Rectal smooth muscle tissue (tissue), 1 donor: ENCODE results near the gene GNA14.

Experiments
- H3K27ac ChIP-seq: one replicate; pipeline ENCODE4 v1.7.0; 2013; ENCODE audit warnings: low read depth, low read length, inconsistent platforms
- H3K27me3 ChIP-seq: one replicate; pipeline ENCODE4 v1.7.0; 2013; ENCODE audit warnings: low read length; ENCODE audit not compliant: control insufficient read depth, insufficient read depth
- H3K36me3 ChIP-seq: one replicate; pipeline ENCODE4 v1.7.0; 2013; ENCODE audit warnings: low read length; ENCODE audit not compliant: control insufficient read depth, insufficient read depth
- H3K4me1 ChIP-seq: one replicate; pipeline ENCODE4 v1.7.0; 2013; ENCODE audit warnings: low read length; ENCODE audit not compliant: control insufficient read depth, insufficient read depth
- H3K4me3 ChIP-seq: one replicate; pipeline ENCODE4 v1.7.0; 2013; ENCODE audit warnings: low read length
- H3K9ac ChIP-seq: one replicate; pipeline ENCODE4 v1.7.0; 2013; ENCODE audit warnings: low read length

The GNA14 gene

DNA sequence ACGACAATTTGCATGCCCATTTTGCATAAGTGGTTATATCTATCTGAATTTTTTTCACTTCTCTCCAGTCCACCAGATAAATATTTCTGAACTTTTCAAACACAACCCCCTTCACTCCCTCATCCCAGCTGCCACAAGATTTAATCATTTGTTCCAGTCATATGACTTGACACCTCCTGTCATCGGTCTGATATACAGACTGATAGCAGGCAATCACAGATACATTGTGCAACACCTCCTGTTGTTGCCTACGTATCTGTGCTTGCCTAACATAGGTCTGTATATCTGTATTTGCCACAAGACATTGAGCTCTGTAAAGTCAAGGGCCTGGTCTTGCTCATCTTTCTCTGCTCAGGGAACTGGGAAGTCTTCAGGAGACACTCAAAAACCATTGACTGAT is 65.6 kb downstream of the GNA14 start:
- no peaks in the 10 kb centered on the region for H3K36me3 ChIP-seq
- H3K4me3 ChIP-seq = no peak overlapping the region
- no peaks in the 10 kb centered on the region for H3K27me3 ChIP-seq
- H3K4me1 ChIP-seq = no peaks in the 10 kb centered on the region
- H3K9ac ChIP-seq = no peak overlapping the region
- no peak overlapping the region for H3K27ac ChIP-seq

DNA sequence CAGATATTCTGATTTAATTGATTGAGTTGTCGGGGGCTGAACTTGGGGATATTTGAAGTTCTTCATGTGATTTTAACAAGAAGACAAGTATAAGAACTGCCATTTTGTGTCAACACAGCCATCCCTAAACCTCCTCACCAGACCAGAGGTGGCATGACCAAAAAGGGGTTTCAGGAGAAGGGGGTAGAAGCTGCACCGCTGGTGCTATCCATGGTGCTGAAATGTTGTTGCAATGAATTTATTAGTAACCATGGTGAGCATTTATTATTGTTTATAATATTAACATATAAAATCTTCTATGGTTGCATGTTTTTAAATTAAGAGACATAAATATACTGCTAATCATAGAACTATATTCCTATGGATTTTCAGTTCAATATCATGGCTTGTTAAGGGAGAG is 72.3 kb downstream of the GNA14 start:
- Histone ChIP-seq H3K4me1 (no peaks in the 10 kb centered on the region), H3K4me3 (no peak overlapping the region), H3K9ac (no peak overlapping the region), H3K27ac (no peak overlapping the region), H3K27me3 (no peaks in the 10 kb centered on the region), H3K36me3 (no peaks in the 10 kb centered on the region)

DNA sequence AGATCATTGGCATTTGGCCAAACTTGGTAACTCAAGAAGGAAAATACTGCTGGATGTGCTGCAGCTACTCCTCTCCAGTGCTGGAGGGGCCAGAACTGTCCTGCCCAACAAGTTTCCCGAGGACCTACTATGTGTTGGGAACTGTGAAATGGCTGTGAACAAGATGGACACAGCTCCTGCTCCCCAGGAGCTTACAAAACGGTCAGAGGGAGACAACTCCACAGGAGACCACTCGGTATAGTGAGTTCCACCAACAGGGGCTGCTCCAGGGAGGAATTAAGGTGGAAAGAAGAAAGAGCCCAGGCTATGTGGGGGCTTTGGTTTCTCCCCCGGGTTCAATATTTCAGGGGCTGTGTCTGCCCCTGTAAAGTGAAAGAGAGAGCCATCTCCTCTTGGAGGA is 78.8 kb downstream of the GNA14 start:
- Histone ChIP-seq H3K27me3 (no peaks in the 10 kb centered on the region), H3K4me3 (no peak overlapping the region), H3K27ac (no peak overlapping the region), H3K36me3 (no peaks in the 10 kb centered on the region), H3K9ac (no peak overlapping the region), H3K4me1 (no peaks in the 10 kb centered on the region)

DNA sequence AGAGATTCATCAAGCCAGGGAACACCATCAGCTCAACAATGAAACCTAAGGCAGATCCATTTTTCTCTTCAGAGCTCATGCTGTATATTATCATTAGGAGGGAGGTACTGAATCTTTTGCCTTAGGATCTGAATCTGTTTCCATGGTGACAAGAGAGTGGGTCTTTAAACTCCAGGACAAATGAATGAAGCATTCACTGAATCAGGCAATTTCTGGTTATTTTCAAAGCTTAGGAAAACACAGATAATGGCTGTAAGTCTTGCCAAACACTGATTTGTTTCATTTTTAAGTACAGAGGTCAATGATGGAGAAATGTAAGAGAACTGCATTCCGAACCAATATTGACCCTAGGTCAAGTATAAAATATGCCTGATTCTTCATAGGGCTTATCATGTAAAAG is 84.9 kb downstream of the GNA14 start:
- H3K4me3 ChIP-seq = no peak overlapping the region
- H3K27ac ChIP-seq = no peak overlapping the region
- no peak overlapping the region for H3K9ac ChIP-seq
- H3K36me3 ChIP-seq = no peaks in the 10 kb centered on the region
- no peaks in the 10 kb centered on the region for H3K4me1 ChIP-seq
- H3K27me3 ChIP-seq = no peaks in the 10 kb centered on the region

DNA sequence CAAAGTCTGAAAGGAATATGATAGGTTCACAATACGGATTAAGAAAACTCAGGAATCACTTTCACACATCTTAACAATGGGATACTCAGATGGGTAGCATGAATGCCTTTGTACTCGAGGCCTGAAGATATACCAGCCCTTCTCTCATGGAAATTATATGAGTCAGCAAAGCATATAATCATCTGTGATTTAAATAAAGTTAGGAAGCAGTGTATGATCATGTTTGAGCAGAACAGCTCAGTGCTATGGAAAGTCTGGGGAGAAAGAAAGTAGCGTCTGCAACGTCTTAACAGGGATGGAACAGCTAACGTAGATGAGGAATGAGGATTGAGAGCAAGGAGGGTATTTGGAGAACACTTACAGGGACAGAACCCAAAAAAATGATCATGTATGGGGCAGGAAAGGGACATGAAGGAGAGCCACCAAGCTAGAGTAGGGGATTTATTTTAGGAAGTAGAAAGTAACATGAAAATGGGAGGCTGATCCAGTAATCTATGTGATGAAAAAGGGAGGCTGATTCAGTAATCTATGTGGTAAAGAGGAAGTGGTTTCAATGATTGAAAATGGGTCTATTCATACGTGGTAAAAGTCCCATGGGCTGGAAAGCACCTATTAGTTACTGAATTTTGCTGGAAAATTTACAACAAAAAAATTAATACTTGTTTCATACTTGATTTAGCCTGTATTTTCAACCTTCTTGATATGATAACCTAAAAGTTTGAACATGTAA is 85.9 kb downstream of the GNA14 start:
- Histone ChIP-seq H3K9ac (no peak overlapping the region), H3K27ac (no peak overlapping the region), H3K4me1 (no peaks in the 10 kb centered on the region), H3K4me3 (no peak overlapping the region), H3K36me3 (no peaks in the 10 kb centered on the region), H3K27me3 (no peaks in the 10 kb centered on the region)

DNA sequence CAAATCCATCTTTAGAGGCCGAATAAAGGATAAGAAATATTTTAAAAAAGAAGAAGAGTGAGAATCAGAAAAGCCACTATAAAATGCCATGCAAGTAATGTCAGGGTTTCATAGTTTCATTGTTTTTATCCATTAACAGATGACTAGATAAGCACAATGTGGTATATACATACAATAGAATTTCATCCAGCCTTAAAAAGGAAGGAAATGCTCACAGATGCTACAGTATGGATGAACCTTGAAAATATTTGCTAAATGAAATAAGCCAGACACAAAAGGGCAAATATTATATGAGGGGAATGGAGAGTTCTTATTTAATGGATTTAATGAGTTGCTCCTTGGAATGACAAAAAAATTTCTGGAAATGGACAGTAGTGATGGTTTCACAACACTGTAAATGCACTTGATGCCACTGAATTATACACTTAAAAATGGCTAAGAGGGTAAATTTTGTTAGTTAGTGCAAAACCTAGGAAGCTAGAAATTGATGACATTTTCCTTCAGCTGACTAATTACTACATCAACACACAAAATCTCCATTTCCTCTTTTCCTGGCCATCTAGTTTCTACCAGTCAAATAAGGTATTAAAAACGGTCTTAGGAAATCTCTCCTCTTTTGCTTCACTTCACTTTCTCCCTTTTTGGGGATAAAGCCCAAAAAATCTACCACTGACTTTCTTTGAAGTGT is 86.6 kb downstream of the GNA14 start:
- H3K27me3 ChIP-seq = no peaks in the 10 kb centered on the region
- no peak overlapping the region for H3K9ac ChIP-seq
- no peak overlapping the region for H3K27ac ChIP-seq
- no peak overlapping the region for H3K4me3 ChIP-seq
- no peaks in the 10 kb centered on the region for H3K36me3 ChIP-seq
- H3K4me1 ChIP-seq = no peaks in the 10 kb centered on the region

DNA sequence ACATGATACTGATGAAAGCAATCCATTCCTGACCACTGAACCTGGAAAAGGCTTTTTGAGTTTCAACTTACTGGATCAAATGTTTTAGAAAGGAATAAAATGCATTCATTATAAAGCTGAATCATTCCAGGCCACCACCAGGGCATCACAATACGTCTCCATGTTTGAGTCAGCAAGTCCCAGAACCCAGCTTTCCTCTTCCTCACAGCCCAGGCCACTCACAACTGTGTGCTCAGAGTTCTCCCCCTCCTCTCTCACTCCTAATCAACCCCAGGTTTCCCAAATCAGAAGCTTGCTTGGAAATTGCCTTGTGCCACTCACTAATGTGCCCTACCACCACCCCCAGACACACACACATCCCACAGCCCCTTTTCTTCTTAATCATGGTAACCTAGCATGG is 91.7 kb downstream of the GNA14 start:
- no peaks in the 10 kb centered on the region for H3K27me3 ChIP-seq
- no peaks in the 10 kb centered on the region for H3K4me1 ChIP-seq
- H3K4me3 ChIP-seq = no peak overlapping the region
- H3K9ac ChIP-seq = no peak overlapping the region
- H3K36me3 ChIP-seq = no peaks in the 10 kb centered on the region
- H3K27ac ChIP-seq = no peak overlapping the region

DNA sequence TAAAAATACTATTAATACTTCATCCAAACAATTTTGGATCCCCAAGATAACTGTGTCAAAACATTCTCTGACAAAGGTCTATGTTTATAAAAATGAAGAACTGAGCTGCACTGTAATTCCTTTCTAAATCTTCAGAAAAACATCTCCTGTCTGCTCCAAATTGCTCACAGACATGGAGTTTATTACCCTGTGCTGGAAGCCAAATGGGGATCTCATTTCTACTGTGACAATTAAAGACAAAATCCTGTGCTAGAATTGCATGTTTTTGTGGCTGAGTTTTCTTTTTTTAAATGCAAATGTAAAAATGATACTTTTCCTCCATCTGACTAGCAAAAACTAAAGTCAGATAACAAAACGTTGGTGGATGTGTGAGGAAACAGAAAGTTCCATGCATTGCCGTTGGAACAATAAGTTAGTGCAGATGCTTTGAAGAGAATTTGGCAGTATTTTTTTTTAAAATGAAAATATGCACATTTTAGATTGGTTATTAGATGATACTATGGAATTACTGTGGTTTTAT is 93.5 kb downstream of the GNA14 start:
- no peaks in the 10 kb centered on the region for H3K36me3 ChIP-seq
- no peak overlapping the region for H3K27ac ChIP-seq
- H3K27me3 ChIP-seq = no peaks in the 10 kb centered on the region
- no peak overlapping the region for H3K9ac ChIP-seq
- no peak overlapping the region for H3K4me3 ChIP-seq
- no peaks in the 10 kb centered on the region for H3K4me1 ChIP-seq

DNA sequence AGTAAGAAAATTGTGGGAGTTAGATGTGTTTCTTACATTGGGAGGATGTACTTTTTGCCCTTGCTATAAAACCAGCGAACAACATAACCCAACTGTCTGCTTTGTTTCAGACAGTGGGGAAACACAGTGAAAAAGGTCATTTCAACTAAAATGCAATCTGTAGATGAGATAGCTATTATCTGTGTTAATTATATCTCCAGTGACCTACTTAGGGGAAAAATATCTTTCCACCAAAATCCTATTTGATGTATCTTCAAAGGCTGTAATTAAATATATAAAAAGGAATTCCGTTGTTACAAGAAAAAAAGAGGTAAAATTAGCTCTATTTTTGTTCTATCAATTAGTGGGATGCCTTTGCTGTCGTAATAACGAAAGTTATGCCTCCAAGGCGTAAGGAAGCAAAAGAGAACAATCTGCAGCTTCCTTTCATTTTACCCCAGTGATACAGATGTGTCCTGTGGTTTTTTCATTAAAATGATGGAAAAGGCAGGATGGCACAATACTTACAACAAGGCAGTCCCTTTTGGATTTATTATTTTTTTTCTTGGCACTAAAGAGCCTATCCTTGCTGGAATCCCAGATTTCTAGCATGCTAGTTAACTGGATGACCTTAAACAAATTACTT is 100.9 kb downstream of the GNA14 start:
- H3K9ac ChIP-seq = no peak overlapping the region
- H3K36me3 ChIP-seq = no peaks in the 10 kb centered on the region
- no peak overlapping the region for H3K27ac ChIP-seq
- H3K27me3 ChIP-seq = no peaks in the 10 kb centered on the region
- no peaks in the 10 kb centered on the region for H3K4me1 ChIP-seq
- no peak overlapping the region for H3K4me3 ChIP-seq

DNA sequence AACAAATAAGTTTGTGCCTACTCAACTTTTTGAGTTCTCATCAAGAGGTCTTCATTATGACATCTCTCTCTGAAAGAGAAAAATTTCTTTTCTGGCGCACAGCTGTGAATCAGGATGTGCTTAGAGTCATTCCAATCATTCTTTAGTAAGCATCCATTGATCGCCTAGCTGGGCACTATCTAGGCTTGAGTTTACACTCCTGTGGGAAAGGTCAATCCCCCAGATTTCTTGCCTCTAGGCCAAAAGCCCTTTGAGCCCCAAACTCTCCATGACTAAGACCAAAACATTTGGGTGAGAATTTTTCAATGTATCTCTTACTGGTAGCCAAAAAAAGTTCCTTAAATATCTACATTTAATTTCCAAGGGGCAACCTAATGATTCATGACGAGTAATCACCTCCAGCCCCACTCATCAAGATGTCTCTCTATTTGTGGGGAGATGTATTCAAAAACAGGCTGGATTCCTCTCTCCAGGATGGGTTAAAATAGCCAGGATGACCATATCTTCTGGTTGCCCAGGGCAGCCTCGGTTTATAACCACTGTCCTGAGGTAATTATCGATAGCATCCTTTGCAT is 101.7 kb downstream of the GNA14 start:
- H3K4me1 ChIP-seq = no peaks in the 10 kb centered on the region
- no peak overlapping the region for H3K27ac ChIP-seq
- no peaks in the 10 kb centered on the region for H3K36me3 ChIP-seq
- H3K27me3 ChIP-seq = no peaks in the 10 kb centered on the region
- H3K4me3 ChIP-seq = no peak overlapping the region
- no peak overlapping the region for H3K9ac ChIP-seq

DNA sequence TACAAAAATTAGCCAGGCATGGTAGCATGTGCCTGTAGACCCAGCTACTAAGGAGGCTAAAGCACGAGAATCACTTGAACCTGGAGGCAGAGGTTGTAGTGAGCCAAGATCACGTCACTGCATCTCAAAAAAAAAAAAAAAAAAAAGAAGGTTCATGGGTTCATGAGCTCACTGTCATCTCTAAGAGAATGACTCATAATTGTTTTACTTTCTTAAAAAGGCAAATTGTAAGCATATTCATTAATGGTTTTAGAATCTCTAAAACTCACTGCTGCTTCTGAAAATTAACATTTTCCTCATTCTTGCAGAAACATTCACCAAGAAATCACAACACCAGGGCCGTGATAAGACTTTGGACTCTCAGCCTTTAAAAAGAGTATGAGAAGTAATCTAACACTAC is 103.6 kb downstream of the GNA14 start:
- H3K4me1 ChIP-seq = no peaks in the 10 kb centered on the region
- no peaks in the 10 kb centered on the region for H3K36me3 ChIP-seq
- no peaks in the 10 kb centered on the region for H3K27me3 ChIP-seq
- no peak overlapping the region for H3K4me3 ChIP-seq
- H3K27ac ChIP-seq = no peak overlapping the region
- no peak overlapping the region for H3K9ac ChIP-seq

DNA sequence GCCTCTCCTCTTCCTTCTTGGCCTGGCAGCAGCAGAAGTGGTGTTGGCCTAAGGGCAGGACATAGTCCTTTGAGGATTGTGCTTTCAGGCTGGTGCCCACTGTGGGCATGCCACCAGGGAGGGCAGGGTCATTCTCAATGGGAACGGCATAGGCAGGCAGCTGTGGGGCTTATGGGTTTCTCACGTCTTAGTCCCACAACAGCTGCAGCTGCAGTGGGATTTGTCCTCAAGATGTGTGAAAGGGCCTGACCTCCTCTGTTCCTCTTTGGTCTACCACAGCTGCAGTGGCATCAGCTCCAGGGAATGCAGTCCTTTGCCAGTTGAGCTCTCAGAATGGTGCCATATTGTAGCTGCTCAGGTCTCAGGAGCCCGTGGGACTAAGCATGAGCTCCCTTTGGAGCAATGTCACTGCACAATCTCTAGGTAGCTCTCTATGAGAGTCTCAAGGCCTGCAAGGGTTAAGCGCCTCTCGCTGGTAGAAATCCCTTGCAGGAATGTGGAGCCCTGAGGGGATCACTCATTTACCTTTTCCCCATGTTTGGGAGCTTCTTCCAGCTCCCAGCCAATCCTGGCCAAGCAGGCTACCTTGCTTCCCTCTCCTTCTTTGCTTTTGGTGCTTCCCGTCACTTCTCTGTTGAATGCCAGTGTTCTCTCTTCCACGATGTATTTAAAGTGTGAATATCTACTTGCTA is 104.8 kb downstream of the GNA14 start:
- H3K36me3 ChIP-seq = no peaks in the 10 kb centered on the region
- H3K4me3 ChIP-seq = no peak overlapping the region
- no peak overlapping the region for H3K9ac ChIP-seq
- H3K27me3 ChIP-seq = no peaks in the 10 kb centered on the region
- H3K27ac ChIP-seq = no peak overlapping the region
- H3K4me1 ChIP-seq = no peaks in the 10 kb centered on the region
